K562 (cell line): ENCODE results near the gene MMP20. TPM values are rescaled to one million over a fixed set of nuclear protein-coding genes. Genes with fewer than 3 reads are reported as not detected.

Experiments
- ATAC-seq: fragments of 200-7000 bp; cut with Tn5 transposase; 3 replicates; pipeline ENCODE4 v1.9.1; 2020; ENCODE audit warnings: moderate library complexity
- BruUV-seq: library from RNA; stranded (reverse); fragments of 400-500 nt; replicated peaks from 2 replicates; lab custom pipeline; 2021; lab: Mats Ljungman, UMichigan
- CTCF ChIA-PET: fragments of 300-600 bp; formaldehyde crosslinking; extraction: SDS; loops from one replicate; lab custom pipeline; 2021; ENCODE audit warnings: low intra/inter-chr PET ratio; lab: Yijun Ruan, JAX
- POLR2A ChIA-PET: fragments of 300-600, 350-650 bp; sonication (Branson Sonifier 250); formaldehyde crosslinking; extraction: SDS; loops from one replicate; lab custom pipeline; 2021; ENCODE audit warnings: antibody characterized with exemption, inconsistent platforms; lab: Yijun Ruan, JAX
- DNase-seq, 4 experiments: peaks; one replicate each; pipeline versions ENCODE4 v3.0.0 to v3.0.0-alpha.2; 2011 to 2018; ENCODE audit warnings: low spot score in 3 of 4, mixed read lengths in 3 of 4; ENCODE audit errors: extremely low read depth in 1 of 4
- FAIRE-seq: peaks from 2 replicates; lab custom pipeline; 2011; peaks lifted over from hg19 to GRCh38; lab: Jason Lieb, UNC
- H2AFZ ChIP-seq: 2 replicates; pipeline ENCODE4 v1.6.0; 2011; ENCODE audit warnings: low read depth, low read length, control low read depth, inconsistent platforms
- H3K27ac ChIP-seq: fragments of 200-600 bp; 3 replicates; pipeline ENCODE4 v1.8.0; 2011; ENCODE audit warnings: low read depth, mild to moderate bottlenecking, control low read depth, inconsistent platforms, low read length, moderate library complexity, mixed read lengths; ENCODE audit errors: extremely low read depth
- H3K27me3 ChIP-seq, 2 experiments: fragments of 300-600 bp in 1 of 2; 2 replicates in 1 of 2; 3 replicates in 1 of 2; pipeline versions ENCODE4 v1.6.0 to v1.8.0; 2011; ENCODE audit warnings: inconsistent platforms in 2 of 2, low read length in 2 of 2, mild to moderate bottlenecking in 1 of 2, mixed read lengths in 1 of 2, moderate library complexity in 1 of 2; ENCODE audit not compliant: control insufficient read depth in 2 of 2, insufficient read depth in 2 of 2
- H3K36me3 ChIP-seq: fragments of 300-600 bp; 3 replicates; pipeline ENCODE4 v1.8.0; 2011; ENCODE audit warnings: mild to moderate bottlenecking, low read length, inconsistent platforms; ENCODE audit not compliant: control insufficient read depth, insufficient read depth
- H3K4me1 ChIP-seq, 2 experiments: fragments of 200-600 bp in 1 of 2; replicated peaks in 1 of 2; 2 replicates in 1 of 2; 3 replicates in 1 of 2; pipeline versions ENCODE4 v1.5.1 to v1.8.0; 2011; ENCODE audit warnings: inconsistent platforms in 2 of 2, low read length in 2 of 2, mild to moderate bottlenecking in 1 of 2, mixed read lengths in 1 of 2, moderate library complexity in 1 of 2; ENCODE audit not compliant: control insufficient read depth in 2 of 2, insufficient read depth in 2 of 2
- H3K4me2 ChIP-seq: 2 replicates; pipeline ENCODE4 v1.6.1; 2011; ENCODE audit warnings: low read length, control low read depth, inconsistent platforms, mixed read lengths; ENCODE audit not compliant: insufficient read depth
- H3K4me3 ChIP-seq: fragments of 200-600 bp; sonication (generic), shearing (Covaris generic); 2 replicates; pipeline ENCODE4 v1.5.1; 2016; ENCODE audit warnings: control low read depth, inconsistent platforms
- H3K79me2 ChIP-seq: fragments of 200-600 bp; 3 replicates; pipeline ENCODE4 v1.8.0; 2011; ENCODE audit warnings: low read length, inconsistent platforms; ENCODE audit not compliant: control insufficient read depth, insufficient read depth
- H3K9ac ChIP-seq, 2 experiments: 2 replicates each; pipeline versions ENCODE4 v1.6.0 to v1.6.1; 2011; ENCODE audit warnings: low read depth in 2 of 2, low read length in 2 of 2, control low read depth in 1 of 2, inconsistent platforms in 1 of 2, mild to moderate bottlenecking in 1 of 2, mixed read lengths in 1 of 2; ENCODE audit not compliant: insufficient read depth in 1 of 2
- H3K9me1 ChIP-seq: one replicate; pipeline ENCODE4 v1.6.0; 2011; ENCODE audit warnings: inconsistent platforms, mild to moderate bottlenecking, low read length, moderate library complexity; ENCODE audit not compliant: control insufficient read depth, insufficient read depth
- H3K9me3 ChIP-seq: replicated peaks from 2 replicates; pipeline ENCODE4 v1.5.1; 2011; ENCODE audit warnings: low read depth, low read length, inconsistent platforms; ENCODE audit not compliant: control insufficient read depth, insufficient read depth
- H4K20me1 ChIP-seq: replicated peaks from 2 replicates; pipeline ENCODE4 v1.6.1; 2011; ENCODE audit warnings: low read length, inconsistent platforms, mixed read lengths; ENCODE audit not compliant: control insufficient read depth, insufficient read depth
- BRCA1 ChIP-seq, 2 experiments: fragments of 450-650 bp in 1 of 2; sonication (generic) in 1 of 2; formaldehyde crosslinking in 1 of 2; IDR thresholded peaks; 2 replicates each; pipeline versions ENCODE4 v1.5.0 to v1.6.1; 2017 to 2020; ENCODE audit warnings: mild to moderate bottlenecking in 1 of 2, missing genetic modification reagents in 1 of 2
- BRF1 ChIP-seq: IDR thresholded peaks from 3 replicates; pipeline ENCODE4 v1.6.1; 2011; ENCODE audit warnings: borderline replicate concordance, mild to moderate bottlenecking; ENCODE audit not compliant: insufficient read length; ENCODE audit errors: extremely low read depth
- KHSRP ChIP-seq: fragments of 450-650 bp; IDR thresholded peaks from 2 replicates; pipeline ENCODE4 v1.6.1; 2017
- KLF6 ChIP-seq: fragments of 250-450 bp; sonication (Bioruptor Pico); IDR thresholded peaks from 2 replicates; pipeline ENCODE4 v1.4.0; 2020; ENCODE audit warnings: mild to moderate bottlenecking, moderate library complexity, borderline replicate concordance
- MCM7 ChIP-seq, 2 experiments: fragments of 450-650 bp; IDR thresholded peaks; 2 replicates each; pipeline ENCODE4 v1.6.1; 2016 to 2018
- MTA3 ChIP-seq: fragments of 450-650 bp; formaldehyde crosslinking; IDR thresholded peaks from 2 replicates; pipeline ENCODE4 v1.6.1; 2017; ENCODE audit warnings: mild to moderate bottlenecking, borderline replicate concordance
- PML ChIP-seq: IDR thresholded peaks from 2 replicates; pipeline ENCODE4 v1.6.1; 2012; ENCODE audit warnings: low read length, inconsistent platforms
- POLR2H ChIP-seq: IDR thresholded peaks from 2 replicates; pipeline ENCODE4 v1.6.1; 2016; ENCODE audit warnings: missing genetic modification characterization, low read depth, mild to moderate bottlenecking, control low read depth, missing compliant biosample characterization, moderate library complexity
- PYGO2 ChIP-seq: fragments of 450-650 bp; IDR thresholded peaks from 2 replicates; pipeline ENCODE4 v1.6.1; 2016; ENCODE audit warnings: mild to moderate bottlenecking, missing genetic modification characterization, moderate library complexity, missing compliant biosample characterization
- SMARCA5 ChIP-seq: fragments of 450-650 bp; IDR thresholded peaks from 2 replicates; pipeline ENCODE4 v1.6.1; 2016
- ZFPM2 ChIP-seq: fragments of 250-450 bp; sonication (Bioruptor Pico); IDR thresholded peaks from 2 replicates; pipeline ENCODE4 v1.5.1; 2022; ENCODE audit warnings: mild to moderate bottlenecking
- WGBS: fragments of 100-300 bp; shearing (Covaris generic); methylation state at CpG from one replicate; pipeline ENCODE4 v1.1.6; 2016; ENCODE audit warnings: low coverage, mixed read lengths; ENCODE audit not compliant: insufficient coverage; ENCODE audit errors: missing lambda C conversion rate; 5-methylcytosine and 5-hydroxymethylcytosine counted together
- in situ Hi-C: fragments of 300-500 bp; cut with MboI; formaldehyde crosslinking; loops from 4 replicates; pipeline ENCODE4 v1.15.0; 2018; ENCODE audit warnings: inconsistent platforms, mixed read lengths
- intact Hi-C: fragments of 100-400 bp; cut with micrococcal nuclease; formaldehyde crosslinking; loops from 2 replicates; pipeline ENCODE4 v1.14.2; 2022
- polyA plus RNA-seq, 8 experiments: library from polyadenylated mRNA; depleted of rRNA in 4 of 8; stranded (reverse) in 5 of 8; unstranded in 3 of 8; fragments of >200 nt; fragmentation: Nextera tagmentation in 2 of 8; fragmentation: Illumina TruSeq in 1 of 8; extraction: Ambion mirVana in 2 of 8; extraction: Trizol in 1 of 8; gene quantifications; 2 replicates each; pipeline versions ENCODE4 v1.2.1 to v1.2.3, GENCODE V29; 2011 to 2014; ENCODE audit warnings: inconsistent platforms in 1 of 8, missing spikeins in 1 of 8
- total RNA-seq, 7 experiments: library from RNA; depleted of rRNA in 6 of 7; stranded (reverse); fragments of >200 nt in 6 of 7; fragmentation: Illumina TruSeq in 2 of 7; extraction: Trizol in 2 of 7; gene quantifications; 2 replicates each; pipeline versions ENCODE4 v1.2.1 to v1.2.3, GENCODE V29; 2011 to 2021; ENCODE audit warnings: low replicate concordance in 1 of 7

Gene MMP20
- total and polyA plus RNA-seq, 9 of the 15 experiments (the other 6 are each of a cell fraction or from before 2014, with no cell fraction given) = not detected

DNA sequence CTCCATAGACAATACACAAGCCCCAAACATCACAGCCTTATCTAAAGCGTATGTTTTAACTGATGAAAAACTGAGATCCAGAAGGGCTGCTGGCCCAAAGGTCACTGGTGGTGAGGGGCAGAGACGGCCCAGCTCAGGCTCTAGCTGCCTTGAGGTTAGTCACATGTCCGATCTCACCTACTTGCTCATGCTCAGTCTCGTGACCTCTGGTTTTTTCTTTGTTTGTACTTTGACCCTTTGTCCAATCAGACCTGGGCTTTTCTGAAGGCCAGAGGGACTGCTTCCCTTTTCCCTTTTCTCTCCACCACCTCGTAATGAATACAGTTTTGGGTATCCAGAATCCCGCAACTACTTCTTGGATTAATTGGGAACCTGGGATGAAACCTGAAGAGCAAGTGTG, 28.6 kb downstream of the MMP20 start:
- TF ChIP-seq POLR2H (tag) (no peak), BRCA1 (IDR thresholded peaks at IDR 0.05) (no peak), BRCA1 (CRISPR knock-in tag; IDR thresholded peaks at IDR 0.05) (no peak), KHSRP (no peak), BRF1 (no peak), KLF6 (CRISPR knock-in tag) (no peak), PML (no peak), MTA3 (no peak), ZFPM2 (no peak), SMARCA5 (no peak), MCM7 (IDR thresholded peaks at IDR 0.05) (no peak), PYGO2 (tag) (no peak)
- TF ChIP-seq, all 486 proteins: peak for 0
- intact Hi-C loops (no loop called here), in situ Hi-C loops (no loop called here)
- Histone ChIP-seq H3K4me2 (no peak overlapping the region), H3K4me3 (no peak overlapping the region), H3K9me1 (no peaks in the 10 kb centered on the region), H4K20me1 (no peaks in the 10 kb centered on the region), H3K79me2 (no peaks in the 10 kb centered on the region), H3K9ac (no peak overlapping the region), H3K9me3 (no peaks in the 10 kb centered on the region), H3K4me1 (peaks cover 0 to 2% of the 10 kb centered on the region in 2 experiments; a peak in 1 of 5 replicates), H3K36me3 (no peaks in the 10 kb centered on the region), H3K27ac (no peak overlapping the region), H2AFZ (no peak overlapping the region), H3K27me3 (no peaks in the 10 kb centered on the region)
- ChIA-PET CTCF (no interaction called here), POLR2A (interaction anchor here (0.7 kb wide), 1 partner anchor 104 kb away, joined by 3 read pairs; no protein-coding TSS in a partner anchor)
- DNase-seq (no peak), FAIRE-seq (no peak), ATAC-seq (no peak)
- WGBS = 0% methylated on average over 6 of the region's 6 CpGs
- no TSS peak for BruUV-seq
